Measurements from ENCODE around the gene SUDS3.
A peak's percentile ranks its signal among the peaks of the same experiment; 100 is the strongest.

The SUDS3 gene

GRCh38 chr12:118376089-118377020 lies at the start of gene SUDS3:
Gene SUDS3, plus strand, starts transcription at chr12:118376555. Its CDS starts 137 bp downstream, at chr12:118376692.
- peak; percentile 91 for TF ChIP-seq CTCF (IDR thresholded peaks at IDR 0.05; ENCODE audit: low read depth, low read length)
- TF ChIP-seq EZH2phosphoT487 (IDR thresholded peaks at IDR 0.05; ENCODE audit: low read depth), result no peak
- H4K20me1 ChIP-seq (ENCODE audit: insufficient read depth, low read length), result peaks cover 5% of the 10 kb centered on the region; the same call in 1 of the 2 replicates
- H3K4me3 ChIP-seq (ENCODE audit: low read length), result peak within 1 kb of the TSS; percentile 98
- H3K27me3 ChIP-seq (ENCODE audit: low read depth, low read length), result peaks cover 1% of the 10 kb centered on the region; the same call in 1 of the 2 replicates
- peak within 1 kb of the TSS; percentile 98 for H3K4me2 ChIP-seq (ENCODE audit: low read length)
- H3K9ac ChIP-seq (ENCODE audit: low read length), result peak within 1 kb of the TSS; percentile 89
- peaks cover 11% of the 10 kb centered on the region for H3K36me3 ChIP-seq (replicated peaks; ENCODE audit: low read depth, low read length)
- H2AFZ ChIP-seq (ENCODE audit: low read depth, low read length), result peak within 1 kb of the TSS; percentile 94
- H3K4me1 ChIP-seq (ENCODE audit: low read length), result peaks cover 24% of the 10 kb centered on the region
- peak within 1 kb of the TSS; percentile 84 for H3K27ac ChIP-seq (ENCODE audit: low read length)
- peaks cover 21% of the 10 kb centered on the region for H3K79me2 ChIP-seq (ENCODE audit: low read length)
- H3K9me3 ChIP-seq (ENCODE audit: insufficient read depth, low read length), result no peaks in the 10 kb centered on the region

GRCh38 chr12:118326991-118327390 lies 49.4 kb upstream of the SUDS3 start:
- H3K9me3 ChIP-seq (ENCODE audit: insufficient read depth, low read length), result no peaks in the 10 kb centered on the region
- no peak overlapping the region for H3K9ac ChIP-seq (ENCODE audit: low read length)
- no peaks in the 10 kb centered on the region for H4K20me1 ChIP-seq (ENCODE audit: insufficient read depth, low read length)
- no peak overlapping the region for H3K4me3 ChIP-seq (ENCODE audit: low read length)
- no peak overlapping the region for H2AFZ ChIP-seq (ENCODE audit: low read depth, low read length)
- H3K27ac ChIP-seq (ENCODE audit: low read length), result no peak overlapping the region
- H3K4me1 ChIP-seq (ENCODE audit: low read length), result peaks cover 39% of the 10 kb centered on the region
- TF ChIP-seq EZH2phosphoT487 (IDR thresholded peaks at IDR 0.05; ENCODE audit: low read depth) (no peak), CTCF (IDR thresholded peaks at IDR 0.05; ENCODE audit: low read depth, low read length) (no peak)
- H3K4me2 ChIP-seq (ENCODE audit: low read length), result no peak overlapping the region
- no peaks in the 10 kb centered on the region; the same call in 1 of the 2 replicates for H3K79me2 ChIP-seq (ENCODE audit: low read length)
- H3K27me3 ChIP-seq (ENCODE audit: low read depth, low read length), result no peaks in the 10 kb centered on the region
- H3K36me3 ChIP-seq (replicated peaks; ENCODE audit: low read depth, low read length), result no peaks in the 10 kb centered on the region

- H3K9me3 ChIP-seq (ENCODE audit: insufficient read depth, low read length), result no peaks in the 10 kb centered on the region
- no peaks in the 10 kb centered on the region for H3K27me3 ChIP-seq (ENCODE audit: low read depth, low read length)
- TF ChIP-seq EZH2phosphoT487 (IDR thresholded peaks at IDR 0.05; ENCODE audit: low read depth) (no peak), CTCF (IDR thresholded peaks at IDR 0.05; ENCODE audit: low read depth, low read length) (no peak)
- H4K20me1 ChIP-seq (ENCODE audit: insufficient read depth, low read length), result no peaks in the 10 kb centered on the region
- H3K36me3 ChIP-seq (replicated peaks; ENCODE audit: low read depth, low read length), result no peaks in the 10 kb centered on the region
- no peaks in the 10 kb centered on the region; the same call in 1 of the 2 replicates for H3K79me2 ChIP-seq (ENCODE audit: low read length)
- no peak overlapping the region for H2AFZ ChIP-seq (ENCODE audit: low read depth, low read length)
- H3K4me3 ChIP-seq (ENCODE audit: low read length), result no peak overlapping the region
- no peak overlapping the region for H3K9ac ChIP-seq (ENCODE audit: low read length)
- peaks cover 39% of the 10 kb centered on the region for H3K4me1 ChIP-seq (ENCODE audit: low read length)
- H3K4me2 ChIP-seq (ENCODE audit: low read length), result peak overlapping the region; percentile 45
- H3K27ac ChIP-seq (ENCODE audit: low read length), result no peak overlapping the region
Measured at GRCh38 chr12:118327391-118327790, 49.0 kb upstream of the SUDS3 start.
